Chondrocyte (in vitro differentiated cells): ENCODE data around the gene GALNTL6. TPM values are rescaled to one million over a fixed set of nuclear protein-coding genes. Genes with fewer than 3 reads are reported as not detected.

Source experiments
- DNase-seq: peaks from one replicate; pipeline ENCODE4 v3.0.0; 2021; ENCODE audit warnings: mixed read lengths, low spot score
- H3K27ac Mint-ChIP-seq: one replicate; pipeline ENCODE4 v1.8.0; 2021; ENCODE audit warnings: mild to moderate bottlenecking, moderate library complexity, mixed read lengths; ENCODE audit not compliant: unreplicated experiment
- H3K27me3 Mint-ChIP-seq: 2 replicates; pipeline ENCODE4 v1.8.0; 2021; ENCODE audit warnings: low read depth, mixed read lengths
- H3K36me3 Mint-ChIP-seq: 2 replicates; pipeline ENCODE4 v1.8.0; 2021; ENCODE audit warnings: low read depth, mixed read lengths
- H3K4me1 Mint-ChIP-seq: 2 replicates; pipeline ENCODE4 v1.8.0; 2021; ENCODE audit warnings: low read depth, mild to moderate bottlenecking, mixed read lengths
- H3K4me3 Mint-ChIP-seq: one replicate; pipeline ENCODE4 v1.8.0; 2021; ENCODE audit warnings: mild to moderate bottlenecking, moderate library complexity, mixed read lengths; ENCODE audit not compliant: unreplicated experiment
- H3K9me3 Mint-ChIP-seq: 2 replicates; pipeline ENCODE4 v1.8.0; 2021; ENCODE audit warnings: low read depth, mixed read lengths
- total RNA-seq: library from RNA; stranded (reverse); gene quantifications from 3 replicates; pipeline ENCODE4 v1.2.1, GENCODE V29; 2021
- TF ChIP-seq, protein P1 (sequence below): fragments of 200-600 bp; sonication (generic); IDR thresholded peaks from 2 replicates; pipeline ENCODE4 v1.5.0; 2021; ENCODE audit warnings: antibody characterized with exemption, mild to moderate bottlenecking, moderate library complexity

The GALNTL6 gene
- total RNA-seq, 1 donor from 2014 or later = not detected

DNA sequence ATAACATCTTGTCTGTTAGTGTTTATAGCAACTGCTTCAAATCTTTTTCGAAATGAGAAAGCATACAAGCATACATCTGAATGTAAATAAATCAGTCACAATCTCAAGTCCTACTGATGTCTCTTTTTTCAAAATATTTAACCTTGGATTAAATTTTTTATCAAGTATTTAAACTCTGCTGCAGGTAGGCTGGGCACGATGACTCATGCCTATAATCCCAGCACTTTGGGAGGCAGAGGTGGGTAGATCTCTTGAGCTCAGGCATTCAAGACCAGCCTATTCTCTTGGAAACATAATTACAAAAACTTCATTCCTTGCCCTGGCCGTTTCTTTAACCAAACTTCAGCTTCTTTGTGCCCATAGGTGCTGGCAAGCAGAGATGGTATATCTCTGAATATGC lies 815.1 kb downstream of the GALNTL6 start:
- TF ChIP-seq, protein P1, sequence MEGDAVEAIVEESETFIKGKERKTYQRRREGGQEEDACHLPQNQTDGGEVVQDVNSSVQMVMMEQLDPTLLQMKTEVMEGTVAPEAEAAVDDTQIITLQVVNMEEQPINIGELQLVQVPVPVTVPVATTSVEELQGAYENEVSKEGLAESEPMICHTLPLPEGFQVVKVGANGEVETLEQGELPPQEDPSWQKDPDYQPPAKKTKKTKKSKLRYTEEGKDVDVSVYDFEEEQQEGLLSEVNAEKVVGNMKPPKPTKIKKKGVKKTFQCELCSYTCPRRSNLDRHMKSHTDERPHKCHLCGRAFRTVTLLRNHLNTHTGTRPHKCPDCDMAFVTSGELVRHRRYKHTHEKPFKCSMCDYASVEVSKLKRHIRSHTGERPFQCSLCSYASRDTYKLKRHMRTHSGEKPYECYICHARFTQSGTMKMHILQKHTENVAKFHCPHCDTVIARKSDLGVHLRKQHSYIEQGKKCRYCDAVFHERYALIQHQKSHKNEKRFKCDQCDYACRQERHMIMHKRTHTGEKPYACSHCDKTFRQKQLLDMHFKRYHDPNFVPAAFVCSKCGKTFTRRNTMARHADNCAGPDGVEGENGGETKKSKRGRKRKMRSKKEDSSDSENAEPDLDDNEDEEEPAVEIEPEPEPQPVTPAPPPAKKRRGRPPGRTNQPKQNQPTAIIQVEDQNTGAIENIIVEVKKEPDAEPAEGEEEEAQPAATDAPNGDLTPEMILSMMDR = no peak
- H3K4me3 Mint-ChIP-seq = no peak overlapping the region
- H3K36me3 Mint-ChIP-seq = no peaks in the 10 kb centered on the region
- H3K27me3 Mint-ChIP-seq = peaks cover 14% of the 10 kb centered on the region
- H3K27ac Mint-ChIP-seq = no peak overlapping the region
- DNase-seq = no peak
- H3K4me1 Mint-ChIP-seq = no peaks in the 10 kb centered on the region
- peaks cover 3% of the 10 kb centered on the region for H3K9me3 Mint-ChIP-seq

DNA sequence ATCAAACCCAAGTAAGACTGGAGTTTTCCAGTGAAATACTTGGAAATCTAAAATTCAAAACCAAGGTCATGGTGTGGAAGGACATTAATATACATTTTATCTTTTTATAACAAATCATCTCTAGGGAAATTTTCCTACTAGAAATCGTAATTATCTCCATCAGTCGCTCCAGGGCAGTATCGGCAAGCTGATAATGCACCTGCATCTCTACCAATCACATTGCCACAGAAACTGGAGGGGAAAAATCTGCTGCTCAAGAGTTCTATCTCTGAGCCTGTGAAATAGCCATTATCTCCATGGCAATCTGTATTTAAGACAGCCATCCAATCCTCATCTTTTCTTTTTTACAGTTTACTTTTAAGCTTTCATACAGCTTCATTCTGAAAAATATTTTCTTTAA lies 817.1 kb downstream of the GALNTL6 start:
- TF ChIP-seq, protein P1 = no peak
- H3K27ac Mint-ChIP-seq = no peak overlapping the region

DNA sequence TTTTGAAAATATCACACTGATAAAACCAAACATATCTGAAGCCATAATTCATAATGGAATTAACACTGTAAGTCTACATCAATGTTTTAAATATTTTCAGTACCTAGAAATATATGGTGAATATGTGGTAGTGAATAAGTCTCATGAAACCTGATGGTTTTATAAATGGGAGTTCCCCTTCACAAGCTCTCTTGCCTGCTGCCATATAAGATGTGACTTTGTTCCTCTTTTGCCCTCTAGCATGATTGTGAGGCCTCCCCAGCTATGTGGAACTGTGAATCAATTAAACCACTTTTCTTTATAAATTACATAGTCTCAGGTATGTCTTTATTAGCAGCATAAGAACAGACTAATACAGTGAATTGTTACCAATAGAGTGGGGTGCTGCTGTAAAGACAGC lies 818.6 kb downstream of the GALNTL6 start:
- no peaks in the 10 kb centered on the region for H3K36me3 Mint-ChIP-seq
- no peaks in the 10 kb centered on the region for H3K4me1 Mint-ChIP-seq
- no peak overlapping the region for H3K4me3 Mint-ChIP-seq

More for the DNA sequence above, 817.1 kb downstream of the GALNTL6 start:
- Mint-ChIP-seq H3K4me3 (no peak overlapping the region), H3K4me1 (no peaks in the 10 kb centered on the region), H3K36me3 (no peaks in the 10 kb centered on the region), H3K27me3 (peaks cover 9% of the 10 kb centered on the region), H3K9me3 (no peaks in the 10 kb centered on the region)
- no peak for DNase-seq

DNA sequence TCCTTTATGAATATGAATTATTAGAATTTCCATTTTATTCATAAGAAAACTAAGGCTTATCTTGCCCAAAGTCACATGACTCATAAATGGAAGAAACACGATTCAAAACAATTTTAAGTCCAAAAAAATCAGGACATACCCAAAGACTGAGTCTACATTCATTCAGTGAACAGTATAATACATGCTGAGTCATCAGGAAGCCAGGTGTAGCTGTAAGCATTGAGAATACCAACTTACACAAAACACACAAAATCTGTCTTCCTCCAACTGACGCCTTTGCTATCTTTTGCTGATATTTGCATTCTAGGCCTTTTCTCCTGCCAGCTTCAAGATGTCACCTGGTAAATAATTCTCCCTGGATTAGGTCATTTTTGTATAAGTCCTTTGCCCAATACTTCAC lies 835.3 kb downstream of the GALNTL6 start:
- H3K4me3 Mint-ChIP-seq = no peak overlapping the region
- TF ChIP-seq, protein P1 = no peak
- no peak for DNase-seq

More for the DNA sequence above, 818.6 kb downstream of the GALNTL6 start:
- Mint-ChIP-seq H3K27me3 (peaks cover 9% of the 10 kb centered on the region), H3K9me3 (no peaks in the 10 kb centered on the region), H3K27ac (no peak overlapping the region)
- TF ChIP-seq, protein P1 = no peak
- DNase-seq = no peak

DNA sequence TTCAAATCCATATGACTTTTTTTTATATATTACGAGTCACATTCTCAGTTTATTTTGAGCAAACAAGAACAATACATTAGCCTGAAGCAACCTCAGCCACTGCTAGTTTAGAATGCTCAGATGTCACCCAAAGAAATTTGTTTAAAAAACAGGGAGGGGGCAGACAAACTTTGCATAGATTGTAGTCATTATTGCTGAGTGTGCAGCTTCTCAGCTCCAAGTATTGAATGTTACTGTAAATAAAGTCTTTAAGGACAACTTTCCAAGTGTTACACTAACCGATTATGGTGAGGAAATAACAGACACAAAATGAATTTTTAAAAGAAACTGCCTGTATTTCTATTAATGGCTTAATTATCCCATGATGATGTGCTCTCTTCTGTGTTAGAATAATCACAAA lies 835.9 kb downstream of the GALNTL6 start:
- no peak overlapping the region for H3K4me3 Mint-ChIP-seq
- no peaks in the 10 kb centered on the region for H3K4me1 Mint-ChIP-seq
- H3K27ac Mint-ChIP-seq = no peak overlapping the region

More for the DNA sequence above, 835.3 kb downstream of the GALNTL6 start:
- H3K36me3 Mint-ChIP-seq = no peaks in the 10 kb centered on the region
- no peak overlapping the region for H3K27ac Mint-ChIP-seq
- H3K4me1 Mint-ChIP-seq = no peaks in the 10 kb centered on the region
- no peaks in the 10 kb centered on the region for H3K27me3 Mint-ChIP-seq
- no peaks in the 10 kb centered on the region for H3K9me3 Mint-ChIP-seq

More for the DNA sequence above, 835.9 kb downstream of the GALNTL6 start:
- Mint-ChIP-seq H3K27me3 (no peaks in the 10 kb centered on the region), H3K36me3 (no peaks in the 10 kb centered on the region), H3K9me3 (no peaks in the 10 kb centered on the region)
- TF ChIP-seq, protein P1 = no peak
- DNase-seq = no peak
